ENCODE data around the gene REEP1. TPM values are rescaled to one million over a fixed set of nuclear protein-coding genes. Genes with fewer than 3 reads are reported as not detected.

REEP1 gene
- total and polyA plus RNA-seq, 9 of the 15 experiments (the other 6 are each of a cell fraction or from before 2014, with no cell fraction given) = 0.11 to 0.67 (median 0.13) TPM

GRCh38 chr2:86204458-86204857 lies 133.0 kb downstream of the REEP1 start:
- no TSS peak for BruUV-seq (replicated peaks)
- 1% methylated on average over 7 of the region's 7 CpGs for WGBS (ENCODE audit: insufficient coverage, low coverage, missing lambda C conversion rate)
- H3K9me1 ChIP-seq (ENCODE audit: control insufficient read depth, insufficient read depth, low read length) = no peaks in the 10 kb centered on the region
- no peak overlapping the region for H2AFZ ChIP-seq (ENCODE audit: low read depth, low read length)
- ChIA-PET CTCF (ENCODE audit: low intra/inter-chr PET ratio) (interaction anchor here (0.6 kb wide), 1 partner anchor 164 kb away, joined by 6 read pairs; no protein-coding TSS in a partner anchor), POLR2A (interaction anchor here (0.7 to 13.6 kb wide), 4 partner anchors 9 to 1015 kb away, joined by 3 to 134 read pairs (median 12); partner anchors contain the start of genes IMMT and PTCD3)
- in situ Hi-C loops (cut with MboI) = no loop called here
- H3K4me2 ChIP-seq (ENCODE audit: insufficient read depth, low read length) = peak overlapping the region; percentile 43; the same call in 1 of the 2 replicates
- no peaks in the 10 kb centered on the region for H3K27me3 ChIP-seq (ENCODE audit: control insufficient read depth in 2 of 2, insufficient read depth in 2 of 2, low read length in 2 of 2)
- no peak overlapping the region for H3K27ac ChIP-seq (ENCODE audit: extremely low read depth, low read depth, low read length)
- H3K4me1 ChIP-seq (replicated peaks in 1 of 2; ENCODE audit: control insufficient read depth in 2 of 2, insufficient read depth in 2 of 2, low read length in 2 of 2) = peaks cover 11 to 23% of the 10 kb centered on the region in 2 experiments
- peak overlapping the region; percentile 6 to 65; a peak in 1 of 4 replicates for H3K9ac ChIP-seq (ENCODE audit: insufficient read depth in 1 of 2, low read depth in 2 of 2, low read length in 2 of 2)
- H3K36me3 ChIP-seq (ENCODE audit: control insufficient read depth, insufficient read depth, low read length) = peaks cover 56% of the 10 kb centered on the region
- peaks cover 70% of the 10 kb centered on the region for H3K79me2 ChIP-seq (ENCODE audit: control insufficient read depth, insufficient read depth, low read length)
- DNase-seq (ENCODE audit: extremely low read depth in 1 of 4, low spot score in 3 of 4) (peak; percentile 71 to 87 (median 74)), FAIRE-seq (peak; percentile 85), ATAC-seq (peak; percentile 83)
- H3K4me3 ChIP-seq = no peak overlapping the region
- no peaks in the 10 kb centered on the region for H3K9me3 ChIP-seq (replicated peaks; ENCODE audit: control insufficient read depth, insufficient read depth, low read depth, low read length)
- intact Hi-C loops (cut with micrococcal nuclease) = no loop called here
- no peaks in the 10 kb centered on the region for H4K20me1 ChIP-seq (replicated peaks; ENCODE audit: control insufficient read depth, insufficient read depth, low read length)
- TF ChIP-seq, protein P1, sequence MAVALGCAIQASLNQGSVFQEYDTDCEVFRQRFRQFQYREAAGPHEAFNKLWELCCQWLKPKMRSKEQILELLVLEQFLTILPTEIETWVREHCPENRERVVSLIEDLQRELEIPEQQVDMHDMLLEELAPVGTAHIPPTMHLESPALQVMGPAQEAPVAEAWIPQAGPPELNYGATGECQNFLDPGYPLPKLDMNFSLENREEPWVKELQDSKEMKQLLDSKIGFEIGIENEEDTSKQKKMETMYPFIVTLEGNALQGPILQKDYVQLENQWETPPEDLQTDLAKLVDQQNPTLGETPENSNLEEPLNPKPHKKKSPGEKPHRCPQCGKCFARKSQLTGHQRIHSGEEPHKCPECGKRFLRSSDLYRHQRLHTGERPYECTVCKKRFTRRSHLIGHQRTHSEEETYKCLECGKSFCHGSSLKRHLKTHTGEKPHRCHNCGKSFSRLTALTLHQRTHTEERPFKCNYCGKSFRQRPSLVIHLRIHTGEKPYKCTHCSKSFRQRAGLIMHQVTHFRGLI (CRISPR knock-in tag; IDR thresholded peaks at IDR 0.05) = no peak
- TF ChIP-seq KLF10 (CRISPR knock-in tag; IDR thresholded peaks at IDR 0.05) (no peak), RBM17 (IDR thresholded peaks at IDR 0.05; ENCODE audit: borderline replicate concordance, low read depth, low read length) (no peak), POLR3G (IDR thresholded peaks at IDR 0.05; ENCODE audit: extremely low read depth, insufficient read length, insufficient replicate concordance) (no peak), JUND (IDR thresholded peaks at IDR 0.05; ENCODE audit: borderline replicate concordance, low read depth, low read length) (0 out of 2 replicates have a peak, but pooled peaks have one; percentile 66), JUND (tag; IDR thresholded peaks at IDR 0.05; ENCODE audit: borderline replicate concordance, low read depth, low read length) (peak; percentile 44; the same call in 1 of the 3 replicates), GATAD2B (IDR thresholded peaks at IDR 0.05; ENCODE audit: borderline replicate concordance) (peak; percentile 56; the same call in 1 of the 2 replicates), HDAC1 (IDR thresholded peaks at IDR 0.05) (peak in 1 of 2 experiments; percentile 70; a peak in 2 of 4 replicates), KLF1 (tag; IDR thresholded peaks at IDR 0.05) (no peak), NFIC (IDR thresholded peaks at IDR 0.05) (peak; percentile 52; the same call in 1 of the 2 replicates), HNRNPLL (IDR thresholded peaks at IDR 0.05; ENCODE audit: low read depth, low read length, poor library complexity, severe bottlenecking) (no peak), GABPB1 (CRISPR knock-in tag; IDR thresholded peaks at IDR 0.05) (no peak), ZNF282 (CRISPR knock-in tag; IDR thresholded peaks at IDR 0.05) (no peak), ZNF316 (IDR thresholded peaks at IDR 0.05) (no peak), DPF2 (IDR thresholded peaks at IDR 0.05) (peak; percentile 84), THRA (IDR thresholded peaks at IDR 0.05) (no peak), ZNF551 (CRISPR knock-in tag; IDR thresholded peaks at IDR 0.05) (no peak), RAD51 (IDR thresholded peaks at IDR 0.05; ENCODE audit: borderline replicate concordance, low read depth) (no peak)
- TF ChIP-seq, protein P2, sequence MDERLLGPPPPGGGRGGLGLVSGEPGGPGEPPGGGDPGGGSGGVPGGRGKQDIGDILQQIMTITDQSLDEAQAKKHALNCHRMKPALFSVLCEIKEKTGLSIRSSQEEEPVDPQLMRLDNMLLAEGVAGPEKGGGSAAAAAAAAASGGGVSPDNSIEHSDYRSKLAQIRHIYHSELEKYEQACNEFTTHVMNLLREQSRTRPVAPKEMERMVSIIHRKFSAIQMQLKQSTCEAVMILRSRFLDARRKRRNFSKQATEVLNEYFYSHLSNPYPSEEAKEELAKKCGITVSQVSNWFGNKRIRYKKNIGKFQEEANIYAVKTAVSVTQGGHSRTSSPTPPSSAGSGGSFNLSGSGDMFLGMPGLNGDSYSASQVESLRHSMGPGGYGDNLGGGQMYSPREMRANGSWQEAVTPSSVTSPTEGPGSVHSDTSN (CRISPR knock-in tag; IDR thresholded peaks at IDR 0.05; ENCODE audit: low read depth) = no peak
- TF ChIP-seq, protein P2 (tag; conservative IDR thresholded peaks at IDR 0.05; ENCODE audit: low read depth) = no peak
